Stimulated activated naive CD8-positive, alpha-beta T cell treated with anti-CD3 and anti-CD28 coated beads, Interleukin-15, Interleukin-2, amounts not matched to agents 100 ng/mL and 50 ng/mL, for 24 hours (primary cell): Measurements from ENCODE around the gene SMIM9.

ENCODE experiments used
- H3K27ac Mint-ChIP-seq: one replicate; pipeline ENCODE4 v1.8.0; 2021; ENCODE audit warnings: mild to moderate bottlenecking, mixed read lengths
- H3K27me3 Mint-ChIP-seq: one replicate; pipeline ENCODE4 v1.8.0; 2021; ENCODE audit warnings: mixed read lengths
- H3K36me3 Mint-ChIP-seq: one replicate; pipeline ENCODE4 v1.8.0; 2021; ENCODE audit warnings: low read depth, mixed read lengths
- H3K4me1 Mint-ChIP-seq: one replicate; pipeline ENCODE4 v1.8.0; 2021; ENCODE audit warnings: low read depth, mixed read lengths
- H3K4me3 Mint-ChIP-seq: one replicate; pipeline ENCODE4 v1.8.0; 2021; ENCODE audit warnings: mild to moderate bottlenecking, mixed read lengths
- H3K9me3 Mint-ChIP-seq: one replicate; pipeline ENCODE4 v1.8.0; 2021; ENCODE audit warnings: mixed read lengths

Gene SMIM9

DNA sequence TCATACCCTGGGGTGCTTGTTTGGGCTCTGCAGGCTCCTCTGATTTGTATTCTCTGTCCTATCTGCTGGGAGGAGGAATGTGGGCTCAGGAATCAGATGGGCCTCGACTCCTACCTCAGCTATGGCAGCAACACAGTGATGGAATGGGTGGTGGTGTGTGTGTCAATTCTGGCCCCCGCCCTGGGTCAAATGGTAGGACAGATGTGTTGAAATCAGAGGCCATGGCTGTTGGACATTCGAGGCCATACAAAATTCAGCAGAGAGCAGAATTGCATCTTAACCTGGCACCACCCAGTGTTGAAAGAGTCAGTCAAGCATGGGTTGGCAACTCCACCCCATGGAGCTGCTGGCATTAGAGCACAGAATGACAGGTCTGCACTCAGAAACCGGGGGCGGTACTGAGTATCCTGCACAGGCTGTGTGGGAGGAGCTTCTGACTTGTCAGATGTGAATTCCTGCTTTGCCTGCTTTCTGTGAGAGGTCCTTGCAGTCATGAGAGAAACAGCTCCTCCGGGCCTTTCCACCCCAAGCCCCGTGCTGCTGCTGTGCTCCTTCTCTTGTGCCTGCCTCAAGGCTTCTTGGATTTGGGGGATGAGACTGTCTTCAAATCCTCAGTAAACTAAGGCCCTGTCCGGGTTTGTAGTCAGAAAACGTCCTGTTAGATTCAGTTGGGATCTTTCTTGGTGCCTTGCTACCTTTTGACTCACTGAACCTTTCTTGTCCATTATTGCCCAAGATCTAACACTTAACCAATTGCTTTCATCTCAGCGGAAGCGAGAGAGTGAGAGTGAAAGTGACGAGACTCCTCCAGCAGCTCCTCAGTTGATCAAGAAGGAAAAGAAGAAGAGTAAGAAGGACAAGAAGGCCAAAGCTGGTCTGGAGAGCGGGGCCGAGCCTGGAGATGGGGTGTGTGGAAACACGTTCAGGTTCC, 58.8 kb downstream of the SMIM9 start:
- Mint-ChIP-seq H3K4me1 (peaks cover 24% of the 10 kb centered on the region), H3K4me3 (no peak overlapping the region), H3K27me3 (no peaks in the 10 kb centered on the region), H3K9me3 (no peaks in the 10 kb centered on the region), H3K36me3 (peaks cover 56% of the 10 kb centered on the region), H3K27ac (no peak overlapping the region)

DNA sequence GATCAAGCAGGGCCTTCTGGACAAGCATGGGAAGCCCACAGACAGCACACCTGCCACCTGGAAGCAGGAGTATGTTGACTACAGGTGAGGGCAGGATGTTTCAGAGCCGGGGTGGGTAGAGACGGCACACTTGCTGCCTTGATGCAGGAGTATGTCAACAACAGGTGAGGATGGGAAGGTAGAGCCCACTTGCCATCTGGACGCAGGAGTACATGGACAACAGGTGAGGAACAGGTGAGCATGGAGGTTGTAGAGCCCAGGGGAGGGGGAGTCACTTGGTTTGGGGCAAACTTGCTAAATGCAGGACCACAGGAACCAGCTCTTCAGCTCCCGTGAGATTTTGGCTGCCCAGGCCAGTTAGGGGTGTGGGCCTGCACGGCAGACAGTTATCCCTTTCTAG, 59.8 kb downstream of the SMIM9 start:
- peaks cover 27% of the 10 kb centered on the region for H3K4me1 Mint-ChIP-seq
- no peak overlapping the region for H3K27ac Mint-ChIP-seq
- no peak overlapping the region for H3K4me3 Mint-ChIP-seq
- peaks cover 63% of the 10 kb centered on the region for H3K36me3 Mint-ChIP-seq
- no peaks in the 10 kb centered on the region for H3K9me3 Mint-ChIP-seq
- no peaks in the 10 kb centered on the region for H3K27me3 Mint-ChIP-seq
